ENCODE measurements around the gene CSF3R.

- TF ChIP-seq CTCF (IDR thresholded peaks at IDR 0.05; ENCODE audit: insufficient read depth, low read depth, low read length) (no peak), EZH2 (IDR thresholded peaks at IDR 0.05; ENCODE audit: insufficient read depth, low read length) (no peak)
These were observed 47.1 kb upstream of the CSF3R start for GRCh38 chr1:36529769-36530260.

Data from astrocyte (in vitro differentiated cells and primary cell).